Measurements from ENCODE around the gene SNUPN. TPM values are rescaled to one million over a fixed set of nuclear protein-coding genes. Genes with fewer than 3 reads are reported as not detected.

The SNUPN gene
- total and polyA plus RNA-seq, 10 of the 15 experiments (the other 5 are each of a cell fraction or from before 2014, with no cell fraction given), result 19.0 to 50.3 (median 32.5) TPM

DNA sequence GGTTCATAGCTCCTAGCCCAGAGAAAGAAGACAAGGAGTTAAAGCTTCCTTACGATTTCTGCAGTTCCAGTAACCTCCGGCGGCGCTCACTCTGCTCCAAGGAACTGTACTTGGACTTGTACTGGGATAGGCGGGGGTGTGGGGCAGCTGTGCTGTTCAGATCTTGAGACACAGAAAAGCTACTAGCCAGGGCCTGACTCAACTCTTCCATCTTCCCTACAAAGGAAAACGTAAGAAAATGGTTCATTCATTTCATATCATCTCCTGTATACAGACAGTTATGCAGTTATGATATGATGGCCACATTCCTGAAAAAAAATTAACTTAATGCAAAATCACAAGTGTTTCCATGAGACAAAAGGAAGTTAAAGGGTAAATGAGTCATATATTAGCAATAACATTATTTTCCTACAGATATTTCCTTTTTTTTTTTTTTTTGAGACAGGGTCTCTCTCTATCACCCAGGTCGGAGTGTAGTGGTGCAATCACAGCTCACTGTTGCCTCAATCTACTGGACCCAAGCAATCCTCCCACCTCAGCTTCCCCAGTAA is 4.6 kb downstream of the SNUPN start:
- H3K9ac ChIP-seq (ENCODE audit: control insufficient read depth, insufficient read depth, low read length), result no peak overlapping the region
- SMC1A ChIA-PET (ENCODE audit: uncharacterized antibody, unreplicated experiment), result interaction anchor here (0.7 to 1.2 kb wide), 3 partner anchors 14 to 231 kb away, joined by 3 read pairs; partner anchors contain the start of gene IMP3
- no peak for FAIRE-seq
- H4K20me1 ChIP-seq (ENCODE audit: control insufficient read depth, insufficient read depth), result no peaks in the 10 kb centered on the region
- BruUV-seq (replicated peaks), result no TSS peak
- peaks cover 8% of the 10 kb centered on the region for H3K79me2 ChIP-seq (ENCODE audit: control insufficient read depth, insufficient read depth, low read length)
- no peak overlapping the region for H3K4me3 ChIP-seq
- no peak overlapping the region for H2AFZ ChIP-seq (ENCODE audit: control insufficient read depth, low read depth, low read length)
- no peak overlapping the region for H3K4me2 ChIP-seq (ENCODE audit: control insufficient read depth, insufficient read depth)
- intact Hi-C loops (cut with micrococcal nuclease; ENCODE audit: unreplicated experiment), result no loop called here
- TF ChIP-seq HSF1 (IDR thresholded peaks at IDR 0.05; ENCODE audit: low read depth, low read length) (no peak), RCOR1 (conservative IDR thresholded peaks at IDR 0.05; ENCODE audit: low read depth, low read length) (no peak), BRCA1 (IDR thresholded peaks at IDR 0.05; ENCODE audit: low read depth, low read length) (no peak), FOXM1 (IDR thresholded peaks at IDR 0.05; ENCODE audit: low read depth, low read length) (no peak), ZNF24 (IDR thresholded peaks at IDR 0.05) (no peak)
- H3K27ac ChIP-seq (ENCODE audit: control insufficient read depth, insufficient read depth), result no peak overlapping the region
- ATAC-seq, result no peak
- DNase-seq (ENCODE audit: low read depth, low spot score), result no peak
- POLR2A ChIA-PET, result interaction anchor here (0.7 kb wide), 2 partner anchors 253 to 270 kb away, joined by 4 to 5 read pairs; no protein-coding TSS in a partner anchor
- peaks cover 6 to 16% of the 10 kb centered on the region in 2 experiments; a peak in 3 of 4 replicates for H3K36me3 ChIP-seq (ENCODE audit: control insufficient read depth in 2 of 2, insufficient read depth in 2 of 2, low read length in 1 of 2)
- CTCF ChIA-PET, result interaction anchor here (0.7 to 2.4 kb wide), 4 partner anchors 18 to 253 kb away, joined by 3 to 11 read pairs (median 5); partner anchors contain the start of gene SNX33
- no peaks in the 10 kb centered on the region for H3K9me3 ChIP-seq (replicated peaks; ENCODE audit: control insufficient read depth, insufficient read depth, low read length)
- WGBS (ENCODE audit: insufficient coverage, insufficient replicate concordance, low lambda C conversion rate, missing lambda C conversion rate), result 80% methylated on average over 6 of the region's 7 CpGs
- no peaks in the 10 kb centered on the region for H3K4me1 ChIP-seq (ENCODE audit: control insufficient read depth, insufficient read depth, low read length)
- RAD21 ChIA-PET (ENCODE audit: unreplicated experiment), result interaction anchor here (1.4 kb wide), 1 partner anchor 169 kb away, joined by 3 read pairs; the partner anchor contains the start of gene SIN3A
- in situ Hi-C loops (cut with MboI), result loop anchor here (5.0 kb wide), 1 partner anchor 164 kb away; no protein-coding TSS in a partner anchor
- no peaks in the 10 kb centered on the region for H3K27me3 ChIP-seq (replicated peaks in 1 of 2; ENCODE audit: control insufficient read depth in 2 of 2, insufficient read depth in 2 of 2, low read length in 1 of 2)
